ENCODE data around the gene CHMP4B.

DNA sequence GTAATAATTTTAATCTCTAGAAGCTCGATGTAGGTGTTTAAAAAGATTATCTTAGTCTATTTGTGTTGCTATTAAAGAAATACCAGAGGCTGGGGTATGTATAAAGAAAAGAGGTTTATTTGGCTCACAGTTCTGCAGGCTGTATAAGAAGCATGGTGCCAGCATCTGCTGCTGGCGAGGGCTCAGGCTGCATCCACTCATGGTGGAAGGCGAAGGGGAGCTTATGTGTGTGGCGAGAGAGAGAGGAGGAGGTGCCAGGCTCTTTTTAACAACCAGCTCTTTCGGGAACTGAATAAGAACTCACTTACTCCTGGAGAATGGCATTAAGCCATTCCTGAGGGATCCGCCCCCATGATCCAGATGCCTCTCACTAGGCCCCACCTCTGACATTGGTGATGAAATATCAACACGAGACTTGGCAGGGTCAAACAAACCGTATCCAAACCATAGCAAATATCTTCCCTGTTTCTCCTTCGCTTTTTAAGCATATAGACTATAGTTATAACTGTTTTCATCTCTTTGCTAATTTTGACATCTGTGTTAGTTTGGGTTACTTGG is 24.5 kb downstream of the CHMP4B start:
- TF ChIP-seq, protein P1, sequence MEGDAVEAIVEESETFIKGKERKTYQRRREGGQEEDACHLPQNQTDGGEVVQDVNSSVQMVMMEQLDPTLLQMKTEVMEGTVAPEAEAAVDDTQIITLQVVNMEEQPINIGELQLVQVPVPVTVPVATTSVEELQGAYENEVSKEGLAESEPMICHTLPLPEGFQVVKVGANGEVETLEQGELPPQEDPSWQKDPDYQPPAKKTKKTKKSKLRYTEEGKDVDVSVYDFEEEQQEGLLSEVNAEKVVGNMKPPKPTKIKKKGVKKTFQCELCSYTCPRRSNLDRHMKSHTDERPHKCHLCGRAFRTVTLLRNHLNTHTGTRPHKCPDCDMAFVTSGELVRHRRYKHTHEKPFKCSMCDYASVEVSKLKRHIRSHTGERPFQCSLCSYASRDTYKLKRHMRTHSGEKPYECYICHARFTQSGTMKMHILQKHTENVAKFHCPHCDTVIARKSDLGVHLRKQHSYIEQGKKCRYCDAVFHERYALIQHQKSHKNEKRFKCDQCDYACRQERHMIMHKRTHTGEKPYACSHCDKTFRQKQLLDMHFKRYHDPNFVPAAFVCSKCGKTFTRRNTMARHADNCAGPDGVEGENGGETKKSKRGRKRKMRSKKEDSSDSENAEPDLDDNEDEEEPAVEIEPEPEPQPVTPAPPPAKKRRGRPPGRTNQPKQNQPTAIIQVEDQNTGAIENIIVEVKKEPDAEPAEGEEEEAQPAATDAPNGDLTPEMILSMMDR (IDR thresholded peaks at IDR 0.05): no peak
- no peak for TF ChIP-seq POLR2A (IDR thresholded peaks at IDR 0.05)
